ENCODE data around the gene XYLT1.
"Not testable (repeated sequence)": the region's sequence is repeated elsewhere in the genome, so short reads cannot be mapped to it uniquely, and the experiment has no call there.

Gene XYLT1

GRCh38 chr16:17423221-17423620, 47.5 kb downstream of the XYLT1 start:
- DNase-seq = no peak

GRCh38 chr16:17420816-17421215, 49.9 kb downstream of the XYLT1 start:
- no peak for DNase-seq

GRCh38 chr16:17419266-17419665, 51.5 kb downstream of the XYLT1 start:
- DNase-seq = no peak

GRCh38 chr16:17417740-17418139, 53.0 kb downstream of the XYLT1 start:
- no peak for DNase-seq

- no peak for DNase-seq
These were observed 54.1 kb downstream of the XYLT1 start for GRCh38 chr16:17416461-17417311.

GRCh38 chr16:17414916-17415315, 55.8 kb downstream of the XYLT1 start:
- no peak for DNase-seq

- DNase-seq = no peak
These were observed 56.3 kb downstream of the XYLT1 start for GRCh38 chr16:17414421-17414820.

GRCh38 chr16:17413508-17413907, 57.3 kb downstream of the XYLT1 start:
- DNase-seq = no peak

GRCh38 chr16:17412791-17413190, 58.0 kb downstream of the XYLT1 start:
- no peak for DNase-seq

- no peak for DNase-seq
These were observed 58.5 kb downstream of the XYLT1 start for GRCh38 chr16:17412221-17412620.

GRCh38 chr16:17411263-17411662, 59.5 kb downstream of the XYLT1 start:
- no peak for DNase-seq

- DNase-seq = not testable (repeated sequence)
These were observed 60.4 kb downstream of the XYLT1 start for GRCh38 chr16:17410316-17410715.

- no peak for DNase-seq
These were observed 60.9 kb downstream of the XYLT1 start for GRCh38 chr16:17409894-17410293.

GRCh38 chr16:17408955-17409441, 61.8 kb downstream of the XYLT1 start:
- no peak for DNase-seq

- no peak for DNase-seq
These were observed 62.5 kb downstream of the XYLT1 start for GRCh38 chr16:17408296-17408695.

- DNase-seq = no peak
These were observed 63.4 kb downstream of the XYLT1 start for GRCh38 chr16:17407321-17407720.

GRCh38 chr16:17404941-17405689, 65.6 kb downstream of the XYLT1 start:
- DNase-seq = no peak

GRCh38 chr16:17403859-17404545, 66.8 kb downstream of the XYLT1 start:
- no peak for DNase-seq

GRCh38 chr16:17403156-17403809, 67.5 kb downstream of the XYLT1 start:
- no peak for DNase-seq

GRCh38 chr16:17397499-17397891, 73.3 kb downstream of the XYLT1 start:
- no peak for DNase-seq

GRCh38 chr16:17396762-17397498, 73.8 kb downstream of the XYLT1 start:
- DNase-seq = no peak

GRCh38 chr16:17395849-17396480, 74.8 kb downstream of the XYLT1 start:
- DNase-seq = no peak

All from activated gamma-delta T cell (primary cell).